Measurements from ENCODE around the gene CELSR1.

The CELSR1 gene

DNA sequence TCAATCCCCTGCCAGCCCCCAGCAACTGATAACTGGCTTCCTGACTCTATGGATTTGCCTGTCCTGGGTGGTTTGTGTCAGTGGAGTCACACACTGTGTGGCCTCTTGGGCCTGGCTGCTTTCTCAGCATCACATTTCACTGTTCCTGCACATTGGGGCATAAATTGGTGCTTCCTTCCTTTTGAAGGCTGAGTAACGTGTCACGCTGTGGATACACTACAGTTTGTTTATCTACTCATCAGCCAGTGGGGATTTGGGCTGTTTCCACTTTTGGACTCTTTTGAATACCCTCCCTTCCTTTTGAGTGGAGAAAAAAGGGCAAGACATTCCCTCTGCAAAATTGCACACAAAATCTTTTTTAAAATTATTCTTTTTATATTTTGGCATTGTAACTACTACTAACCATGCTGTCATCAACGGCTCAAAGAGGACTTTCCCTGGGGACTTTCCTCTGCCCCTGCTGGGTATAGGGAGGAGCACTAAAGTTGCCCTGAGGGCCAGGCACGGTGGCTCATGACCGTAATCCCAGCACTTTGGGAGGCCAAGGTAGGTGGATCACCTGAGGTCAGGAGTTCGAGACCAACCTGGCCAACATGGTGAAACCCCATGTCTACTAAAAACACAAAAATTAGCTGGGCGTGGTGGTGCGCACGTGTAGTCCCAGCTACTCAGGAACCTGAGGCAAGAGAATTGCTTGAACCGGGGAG, 7.8 kb upstream of the CELSR1 start:
- in situ Hi-C loops (cut with HindIII; ENCODE audit: low pct_ligation_motif_present, low sequenced_read_pairs): no loop called here
- Histone ChIP-seq H3K27ac (no peak overlapping the region), H3K27me3 (replicated peaks) (no peaks in the 10 kb centered on the region), H3K36me3 (replicated peaks) (no peaks in the 10 kb centered on the region), H3K4me3 (ENCODE audit: low read depth, low read length) (no peak overlapping the region)
- TF ChIP-seq, protein P1, sequence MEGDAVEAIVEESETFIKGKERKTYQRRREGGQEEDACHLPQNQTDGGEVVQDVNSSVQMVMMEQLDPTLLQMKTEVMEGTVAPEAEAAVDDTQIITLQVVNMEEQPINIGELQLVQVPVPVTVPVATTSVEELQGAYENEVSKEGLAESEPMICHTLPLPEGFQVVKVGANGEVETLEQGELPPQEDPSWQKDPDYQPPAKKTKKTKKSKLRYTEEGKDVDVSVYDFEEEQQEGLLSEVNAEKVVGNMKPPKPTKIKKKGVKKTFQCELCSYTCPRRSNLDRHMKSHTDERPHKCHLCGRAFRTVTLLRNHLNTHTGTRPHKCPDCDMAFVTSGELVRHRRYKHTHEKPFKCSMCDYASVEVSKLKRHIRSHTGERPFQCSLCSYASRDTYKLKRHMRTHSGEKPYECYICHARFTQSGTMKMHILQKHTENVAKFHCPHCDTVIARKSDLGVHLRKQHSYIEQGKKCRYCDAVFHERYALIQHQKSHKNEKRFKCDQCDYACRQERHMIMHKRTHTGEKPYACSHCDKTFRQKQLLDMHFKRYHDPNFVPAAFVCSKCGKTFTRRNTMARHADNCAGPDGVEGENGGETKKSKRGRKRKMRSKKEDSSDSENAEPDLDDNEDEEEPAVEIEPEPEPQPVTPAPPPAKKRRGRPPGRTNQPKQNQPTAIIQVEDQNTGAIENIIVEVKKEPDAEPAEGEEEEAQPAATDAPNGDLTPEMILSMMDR (IDR thresholded peaks at IDR 0.05; ENCODE audit: low read depth, low read length, missing control alignments): no peak
- no peak for DNase-seq

- H3K27me3 ChIP-seq (replicated peaks): peaks cover 2% of the 10 kb centered on the region
- TF ChIP-seq, protein P1 (IDR thresholded peaks at IDR 0.05; ENCODE audit: low read depth, low read length, missing control alignments): peak; percentile 96
- H3K4me3 ChIP-seq (ENCODE audit: low read depth, low read length): no peak overlapping the region
- peak; percentile 47 for DNase-seq
- H3K36me3 ChIP-seq (replicated peaks): no peaks in the 10 kb centered on the region
- H3K27ac ChIP-seq: no peak overlapping the region
- in situ Hi-C loops (cut with HindIII; ENCODE audit: low pct_ligation_motif_present, low sequenced_read_pairs): no loop called here
These were observed 4.9 kb upstream of the CELSR1 start for GRCh38 chr22:46542011-46542985.

DNA sequence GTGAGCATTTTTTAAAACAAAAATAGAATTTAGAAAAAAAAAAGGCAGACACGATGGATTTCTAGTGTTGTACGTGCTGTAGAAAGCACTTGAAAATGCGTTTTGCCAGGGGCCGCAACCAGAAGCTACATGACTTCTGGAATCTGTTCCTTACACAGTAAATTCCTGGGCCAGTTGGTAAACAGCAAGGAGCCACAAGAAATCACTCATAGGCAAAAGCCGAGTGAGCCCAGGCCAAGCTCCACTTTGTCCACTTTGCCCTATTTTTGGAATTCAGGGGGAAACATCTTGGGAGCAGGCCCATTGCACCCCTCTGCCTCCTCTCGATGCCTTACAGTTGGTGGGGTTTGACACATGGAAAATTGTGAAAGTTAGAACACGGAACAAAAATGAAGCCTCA, 4.1 kb upstream of the CELSR1 start:
- no peak overlapping the region for H3K4me3 ChIP-seq (ENCODE audit: low read depth, low read length)
- H3K27me3 ChIP-seq (replicated peaks): peaks cover 4% of the 10 kb centered on the region
- no peaks in the 10 kb centered on the region for H3K36me3 ChIP-seq (replicated peaks)
- H3K27ac ChIP-seq: no peak overlapping the region
- TF ChIP-seq, protein P1 (IDR thresholded peaks at IDR 0.05; ENCODE audit: low read depth, low read length, missing control alignments): no peak
- no peak for DNase-seq
- in situ Hi-C loops (cut with HindIII; ENCODE audit: low pct_ligation_motif_present, low sequenced_read_pairs): no loop called here

DNA sequence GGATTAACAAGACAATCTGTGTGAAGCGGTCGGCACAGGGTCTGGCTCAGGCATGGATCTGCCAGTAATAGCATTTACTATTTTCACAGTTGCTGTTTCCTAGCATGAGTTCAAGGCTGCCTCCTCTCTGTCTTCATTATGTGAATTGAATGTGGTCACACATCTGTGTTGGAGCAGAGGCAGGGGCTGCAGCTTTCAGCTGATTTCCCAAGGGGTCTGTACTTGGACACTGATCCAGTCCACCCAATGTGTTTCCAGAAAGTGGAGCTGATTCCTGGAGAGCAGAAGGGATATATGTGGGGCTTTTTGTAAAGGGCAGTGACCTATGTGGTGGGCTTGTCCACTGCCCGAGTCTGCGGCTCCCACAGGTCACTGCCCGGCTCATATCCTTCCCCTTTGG, 3.5 kb upstream of the CELSR1 start:
- in situ Hi-C loops (cut with HindIII; ENCODE audit: low pct_ligation_motif_present, low sequenced_read_pairs): no loop called here
- no peak for DNase-seq
- H3K4me3 ChIP-seq (ENCODE audit: low read depth, low read length): no peak overlapping the region
- H3K27me3 ChIP-seq (replicated peaks): peaks cover 8% of the 10 kb centered on the region
- no peaks in the 10 kb centered on the region for H3K36me3 ChIP-seq (replicated peaks)
- TF ChIP-seq, protein P1 (IDR thresholded peaks at IDR 0.05; ENCODE audit: low read depth, low read length, missing control alignments): no peak
- no peak overlapping the region for H3K27ac ChIP-seq

- H3K27ac ChIP-seq: no peak overlapping the region
- no peaks in the 10 kb centered on the region for H3K36me3 ChIP-seq (replicated peaks)
- H3K4me3 ChIP-seq (ENCODE audit: low read depth, low read length): peak overlapping the region; percentile 53
- in situ Hi-C loops (cut with HindIII; ENCODE audit: low pct_ligation_motif_present, low sequenced_read_pairs): no loop called here
- TF ChIP-seq, protein P1 (IDR thresholded peaks at IDR 0.05; ENCODE audit: low read depth, low read length, missing control alignments): no peak
- peaks cover 8% of the 10 kb centered on the region for H3K27me3 ChIP-seq (replicated peaks)
- DNase-seq: no peak
These were observed 1.7 kb upstream of the CELSR1 start for GRCh38 chr22:46539169-46539568.

Measured in brain microvascular endothelial cell (primary cell).